HepG2 (cell line): ENCODE results near the gene DDN. TPM values are rescaled to one million over a fixed set of nuclear protein-coding genes. Genes with fewer than 3 reads are reported as not detected.
A peak's percentile ranks its signal among the peaks of the same experiment; 100 is the strongest.

Experiments
- ARID2 ChIP-seq: sonication (generic); formaldehyde crosslinking; IDR thresholded peaks from 2 replicates; pipeline ENCODE4 v1.8.1; 2022; ENCODE audit warnings: mild to moderate bottlenecking, missing genetic modification reagents, borderline replicate concordance
- ARNTL ChIP-seq: sonication (generic); formaldehyde crosslinking; IDR thresholded peaks from 2 replicates; pipeline ENCODE4 v1.4.0; 2020; ENCODE audit warnings: mild to moderate bottlenecking, missing genetic modification reagents
- ATF7 ChIP-seq, 2 experiments: fragments of 450-650 bp in 1 of 2; sonication (generic) in 1 of 2; formaldehyde crosslinking in 1 of 2; IDR thresholded peaks; 2 replicates each; pipeline versions ENCODE4 v1.4.0 to v1.6.1; 2016 to 2020; ENCODE audit warnings: antibody characterized with exemption in 1 of 2, mild to moderate bottlenecking in 1 of 2, missing genetic modification reagents in 1 of 2
- CREM ChIP-seq, 2 experiments: sonication (generic) in 1 of 2; formaldehyde crosslinking in 1 of 2; IDR thresholded peaks; 2 replicates each; pipeline versions ENCODE4 v1.4.0 to v1.6.1; 2016 to 2020; ENCODE audit warnings: antibody characterized with exemption in 1 of 2, mild to moderate bottlenecking in 1 of 2, missing genetic modification reagents in 1 of 2
- DR1 ChIP-seq: sonication (generic); formaldehyde crosslinking; IDR thresholded peaks from 2 replicates; pipeline ENCODE4 v1.8.0; 2021; ENCODE audit warnings: mild to moderate bottlenecking, missing genetic modification reagents, inconsistent platforms
- GLI4 ChIP-seq: sonication (generic); formaldehyde crosslinking; IDR thresholded peaks from 2 replicates; pipeline ENCODE4 v1.5.1; 2020; ENCODE audit warnings: missing genetic modification reagents, mild to moderate bottlenecking, moderate library complexity, borderline replicate concordance
- KLF13 ChIP-seq: sonication (generic); formaldehyde crosslinking; IDR thresholded peaks from 2 replicates; pipeline ENCODE4 v1.4.0; 2020; ENCODE audit warnings: mild to moderate bottlenecking, missing genetic modification reagents
- MEIS2 ChIP-seq: sonication (generic); formaldehyde crosslinking; IDR thresholded peaks from 2 replicates; pipeline ENCODE4 v1.9.0; 2021; ENCODE audit warnings: mild to moderate bottlenecking, missing genetic modification reagents
- MLLT10 ChIP-seq: sonication (generic); formaldehyde crosslinking; IDR thresholded peaks from 2 replicates; pipeline ENCODE4 v1.4.0; 2020; ENCODE audit warnings: missing genetic modification reagents
- NBN ChIP-seq: fragments of 450-650 bp; conservative IDR thresholded peaks from 2 replicates; pipeline ENCODE4 v1.6.1; 2017
- NFYB ChIP-seq: sonication (generic); formaldehyde crosslinking; IDR thresholded peaks from 2 replicates; pipeline ENCODE4 v1.4.0; 2020; ENCODE audit warnings: missing genetic modification reagents
- NONO ChIP-seq, 2 experiments: fragments of 450-650 bp in 1 of 2; sonication (generic) in 1 of 2; formaldehyde crosslinking in 1 of 2; IDR thresholded peaks in 1 of 2; conservative IDR thresholded peaks in 1 of 2; 2 replicates each; pipeline versions ENCODE4 v1.6.1 to v1.8.0; 2017 to 2022; ENCODE audit warnings: mild to moderate bottlenecking in 1 of 2, missing genetic modification reagents in 1 of 2, moderate library complexity in 1 of 2
- NR2F2 ChIP-seq: IDR thresholded peaks from 2 replicates; pipeline ENCODE4 v1.6.1; 2012; ENCODE audit warnings: low read depth, inconsistent platforms, borderline replicate concordance
- NR3C1 ChIP-seq: sonication (generic); formaldehyde crosslinking; IDR thresholded peaks from 2 replicates; pipeline ENCODE4 v1.4.0; 2020; ENCODE audit warnings: missing genetic modification reagents
- PHF8 ChIP-seq: sonication (generic); formaldehyde crosslinking; IDR thresholded peaks from 2 replicates; pipeline ENCODE4 v1.5.0; 2020; ENCODE audit warnings: missing genetic modification reagents
- SETDB1 ChIP-seq: sonication (generic); formaldehyde crosslinking; IDR thresholded peaks from 2 replicates; pipeline ENCODE4 v1.5.1; 2020; ENCODE audit warnings: missing genetic modification reagents, mild to moderate bottlenecking, borderline replicate concordance
- SMYD3 ChIP-seq: sonication (generic); formaldehyde crosslinking; IDR thresholded peaks from 2 replicates; pipeline ENCODE4 v1.8.1; 2023; ENCODE audit warnings: mild to moderate bottlenecking, missing genetic modification reagents
- ZMYM3 ChIP-seq: sonication (generic); formaldehyde crosslinking; IDR thresholded peaks from 2 replicates; pipeline ENCODE4 v1.5.1; 2020; ENCODE audit warnings: mild to moderate bottlenecking, missing genetic modification reagents
- ZNF124 ChIP-seq: sonication (generic); formaldehyde crosslinking; IDR thresholded peaks from 2 replicates; pipeline ENCODE4 v1.4.0; 2020; ENCODE audit warnings: missing genetic modification reagents
- ZNF3 ChIP-seq: IDR thresholded peaks from 2 replicates; pipeline ENCODE4 v1.7.0; 2017; ENCODE audit warnings: inconsistent platforms
- ZNF446 ChIP-seq: sonication (generic); formaldehyde crosslinking; IDR thresholded peaks from 2 replicates; pipeline ENCODE4 v1.5.0; 2020; ENCODE audit warnings: mild to moderate bottlenecking, missing genetic modification reagents
- ZNF501 ChIP-seq: sonication (generic); formaldehyde crosslinking; IDR thresholded peaks from 2 replicates; pipeline ENCODE4 v1.5.1; 2020; ENCODE audit warnings: mild to moderate bottlenecking, moderate library complexity, missing genetic modification reagents
- ZNF598 ChIP-seq: sonication (generic); formaldehyde crosslinking; IDR thresholded peaks from 2 replicates; pipeline ENCODE4 v1.5.1; 2020; ENCODE audit warnings: mild to moderate bottlenecking, missing genetic modification reagents, borderline replicate concordance
- ZNF619 ChIP-seq: sonication (generic); formaldehyde crosslinking; IDR thresholded peaks from 2 replicates; pipeline ENCODE4 v1.4.0; 2020; ENCODE audit warnings: mild to moderate bottlenecking, missing genetic modification reagents
- ZNF839 ChIP-seq: sonication (generic); formaldehyde crosslinking; IDR thresholded peaks from 2 replicates; pipeline ENCODE4 v1.4.0; 2020; ENCODE audit warnings: missing genetic modification reagents, mild to moderate bottlenecking, borderline replicate concordance
- ZNF879 ChIP-seq: sonication (generic); formaldehyde crosslinking; IDR thresholded peaks from 2 replicates; pipeline ENCODE4 v1.8.1; 2023; ENCODE audit warnings: missing genetic modification reagents
- polyA plus RNA-seq, 8 experiments: library from polyadenylated mRNA; depleted of rRNA in 3 of 8; stranded (reverse) in 7 of 8; unstranded in 1 of 8; fragments of >200 nt; fragmentation: Illumina TruSeq in 4 of 8; extraction: Trizol in 4 of 8; gene quantifications; 2 replicates each; pipeline versions ENCODE4 v1.2.1 to v1.2.3, GENCODE V29; 2011 to 2016; ENCODE audit warnings: low read depth in 4 of 8, missing spikeins in 1 of 8, mixed read lengths in 1 of 8; ENCODE audit not compliant: insufficient read depth in 1 of 8
- total RNA-seq, 5 experiments: library from RNA; depleted of rRNA; stranded (reverse); fragments of >200 nt; fragmentation: Illumina TruSeq; extraction: Trizol; gene quantifications; 2 replicates each; pipeline ENCODE4 v1.2.3, GENCODE V29; 2016; ENCODE audit warnings: low read depth in 1 of 5
- TF ChIP-seq, protein P1 (sequence below): sonication (generic); formaldehyde crosslinking; IDR thresholded peaks from 2 replicates; pipeline ENCODE4 v1.4.0; 2020; ENCODE audit warnings: mild to moderate bottlenecking, low read depth, missing genetic modification reagents
- TF ChIP-seq, protein P2 (sequence below): sonication (generic); formaldehyde crosslinking; IDR thresholded peaks from 2 replicates; pipeline ENCODE4 v1.8.1; 2023; ENCODE audit warnings: mild to moderate bottlenecking, missing genetic modification reagents

Gene DDN
- total and polyA plus RNA-seq, 2 of the 13 experiments (the other 11 are each of a cell fraction or from before 2014, with no cell fraction given) = 0.24 to 0.53 TPM

DNA sequence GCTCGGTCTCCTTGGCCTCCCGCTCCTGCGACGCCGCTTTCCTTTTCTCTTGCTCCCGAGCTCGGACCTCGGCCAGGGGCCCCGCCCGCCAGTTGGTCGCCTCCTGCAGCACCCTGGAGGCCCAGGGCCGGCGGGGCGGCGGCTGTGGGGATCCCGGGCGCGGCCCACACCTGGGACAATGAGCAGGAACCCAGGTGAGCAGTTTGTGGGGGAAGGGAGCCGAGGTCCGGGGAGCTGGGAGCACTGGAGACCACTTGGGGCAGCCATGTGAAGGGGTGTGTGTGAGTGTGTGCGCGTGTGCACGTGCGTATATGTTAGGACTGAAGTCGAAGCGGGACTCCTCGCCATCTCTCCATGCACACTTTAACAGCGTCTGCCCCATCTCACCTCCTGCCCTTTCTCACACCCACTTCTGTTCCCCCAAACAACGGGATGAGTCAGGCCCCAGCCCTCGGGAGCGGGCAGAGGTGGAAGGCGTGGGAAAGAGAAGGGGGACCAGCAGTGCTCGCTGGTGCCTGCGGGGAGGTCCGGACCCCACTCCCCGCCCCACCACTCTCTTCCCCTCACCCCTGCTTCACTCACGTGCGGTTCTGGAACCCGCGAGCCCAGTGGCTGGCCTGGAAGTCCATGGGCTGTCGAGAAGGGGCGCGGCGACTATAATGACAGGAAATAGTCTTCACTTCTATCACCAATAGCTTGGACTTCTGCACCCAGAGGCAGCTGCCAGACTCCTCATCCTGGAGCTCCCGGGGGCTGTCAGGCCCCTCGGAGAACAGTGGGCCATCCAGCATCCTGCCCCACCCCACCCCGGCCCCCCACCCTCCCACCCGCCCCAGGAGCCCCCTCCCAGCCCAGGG is 450 bp downstream of the DDN start (continued):
- TF ChIP-seq, protein P1, sequence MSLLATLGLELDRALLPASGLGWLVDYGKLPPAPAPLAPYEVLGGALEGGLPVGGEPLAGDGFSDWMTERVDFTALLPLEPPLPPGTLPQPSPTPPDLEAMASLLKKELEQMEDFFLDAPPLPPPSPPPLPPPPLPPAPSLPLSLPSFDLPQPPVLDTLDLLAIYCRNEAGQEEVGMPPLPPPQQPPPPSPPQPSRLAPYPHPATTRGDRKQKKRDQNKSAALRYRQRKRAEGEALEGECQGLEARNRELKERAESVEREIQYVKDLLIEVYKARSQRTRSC (CRISPR knock-in tag) = no peak
- TF ChIP-seq ATF7 (IDR thresholded peaks at IDR 0.05) (no peak), ATF7 (CRISPR knock-in tag; IDR thresholded peaks at IDR 0.05) (0 out of 2 replicates have a peak, but pooled peaks have one; percentile 68), ZNF619 (CRISPR knock-in tag) (no peak), NFYB (CRISPR knock-in tag) (no peak), DR1 (peak; percentile 39; the same call in 1 of the 2 replicates), PHF8 (CRISPR knock-in tag) (peak; percentile 63), ZNF3 (peak; percentile 19; the same call in 1 of the 2 replicates), MEIS2 (CRISPR knock-in tag) (peak; percentile 41; the same call in 1 of the 2 replicates), ZNF879 (CRISPR knock-in tag) (0 out of 2 replicates have a peak, but pooled peaks have one; percentile 46), ZMYM3 (CRISPR knock-in tag) (no peak), NR3C1 (CRISPR knock-in tag) (no peak), MLLT10 (no peak), ARID2 (peak; percentile 44; the same call in 1 of the 2 replicates), ZNF501 (peak; percentile 72), NR2F2 (no peak), KLF13 (CRISPR knock-in tag) (peak; percentile 76; the same call in 1 of the 2 replicates), GLI4 (CRISPR knock-in tag) (peak; percentile 89; the same call in 1 of the 2 replicates), ZNF598 (CRISPR knock-in tag) (peak; percentile 71; the same call in 1 of the 2 replicates), SMYD3 (no peak; the same call in 1 of the 2 replicates), NONO (IDR thresholded peaks at IDR 0.05) (no peak), NONO (CRISPR knock-in tag; conservative IDR thresholded peaks at IDR 0.05) (peak; percentile 48; the same call in 1 of the 2 replicates), ZNF839 (CRISPR knock-in tag) (0 out of 2 replicates have a peak, but pooled peaks have one; percentile 34), CREM (IDR thresholded peaks at IDR 0.05) (no peak), CREM (CRISPR knock-in tag; IDR thresholded peaks at IDR 0.05) (no peak), ARNTL (CRISPR knock-in tag) (peak; percentile 62), SETDB1 (CRISPR knock-in tag) (no peak), ZNF124 (CRISPR knock-in tag) (no peak; the same call in 1 of the 2 replicates), ZNF446 (CRISPR knock-in tag) (peak; percentile 93; the same call in 1 of the 2 replicates), NBN (no peak)
- TF ChIP-seq, protein P2, sequence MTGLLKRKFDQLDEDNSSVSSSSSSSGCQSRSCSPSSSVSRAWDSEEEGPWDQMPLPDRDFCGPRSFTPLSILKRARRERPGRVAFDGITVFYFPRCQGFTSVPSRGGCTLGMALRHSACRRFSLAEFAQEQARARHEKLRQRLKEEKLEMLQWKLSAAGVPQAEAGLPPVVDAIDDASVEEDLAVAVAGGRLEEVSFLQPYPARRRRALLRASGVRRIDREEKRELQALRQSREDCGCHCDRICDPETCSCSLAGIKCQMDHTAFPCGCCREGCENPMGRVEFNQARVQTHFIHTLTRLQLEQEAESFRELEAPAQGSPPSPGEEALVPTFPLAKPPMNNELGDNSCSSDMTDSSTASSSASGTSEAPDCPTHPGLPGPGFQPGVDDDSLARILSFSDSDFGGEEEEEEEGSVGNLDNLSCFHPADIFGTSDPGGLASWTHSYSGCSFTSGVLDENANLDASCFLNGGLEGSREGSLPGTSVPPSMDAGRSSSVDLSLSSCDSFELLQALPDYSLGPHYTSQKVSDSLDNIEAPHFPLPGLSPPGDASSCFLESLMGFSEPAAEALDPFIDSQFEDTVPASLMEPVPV = 0 out of 2 replicates have a peak, but pooled peaks have one; percentile 78
